Ovary (tissue), 3 donors: ENCODE results near the gene SRGAP2B.
"Not testable (repeated sequence)": the region's sequence is repeated elsewhere in the genome, so short reads cannot be mapped to it uniquely, and the experiment has no call there.

Experiments
- POLR2A ChIP-seq: fragments of 450-650 bp; IDR thresholded peaks from one replicate; pipeline ENCODE4 v1.6.1; 2017; ENCODE audit warnings: antibody characterized with exemption, mild to moderate bottlenecking, moderate library complexity
- TF ChIP-seq, protein P1 (sequence below), 3 donors: fragments of 450-650 bp in 2 of 3; fragments of 200-600 bp in 1 of 3; IDR thresholded peaks; one replicate each; pipeline versions ENCODE4 v1.5.1 to v1.8.0; 2016 to 2022; ENCODE audit warnings: antibody characterized with exemption in 3 of 3, mild to moderate bottlenecking in 1 of 3
- donor health status: DM: no; HTN: no; CAD: no.

DNA sequence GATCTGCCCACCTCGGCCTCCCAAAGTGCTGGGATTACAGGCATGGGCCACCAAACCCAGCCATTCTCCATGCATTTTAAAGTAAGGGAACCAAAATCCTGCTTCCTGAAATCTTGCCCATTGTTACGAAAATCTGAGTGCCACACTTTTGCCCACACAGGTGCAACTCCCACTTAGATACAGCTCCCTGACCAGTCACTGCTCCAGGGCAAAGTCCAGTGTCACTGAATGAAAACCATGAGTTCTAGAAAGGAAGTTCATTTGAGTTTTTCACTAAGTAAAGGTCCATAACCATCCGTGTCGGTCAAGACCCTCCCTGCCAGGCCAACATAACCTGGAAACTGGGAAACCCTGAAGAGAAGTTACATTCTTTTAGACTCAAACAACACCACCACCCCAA, 67.9 kb downstream of the SRGAP2B start:
- TF ChIP-seq, protein P1, sequence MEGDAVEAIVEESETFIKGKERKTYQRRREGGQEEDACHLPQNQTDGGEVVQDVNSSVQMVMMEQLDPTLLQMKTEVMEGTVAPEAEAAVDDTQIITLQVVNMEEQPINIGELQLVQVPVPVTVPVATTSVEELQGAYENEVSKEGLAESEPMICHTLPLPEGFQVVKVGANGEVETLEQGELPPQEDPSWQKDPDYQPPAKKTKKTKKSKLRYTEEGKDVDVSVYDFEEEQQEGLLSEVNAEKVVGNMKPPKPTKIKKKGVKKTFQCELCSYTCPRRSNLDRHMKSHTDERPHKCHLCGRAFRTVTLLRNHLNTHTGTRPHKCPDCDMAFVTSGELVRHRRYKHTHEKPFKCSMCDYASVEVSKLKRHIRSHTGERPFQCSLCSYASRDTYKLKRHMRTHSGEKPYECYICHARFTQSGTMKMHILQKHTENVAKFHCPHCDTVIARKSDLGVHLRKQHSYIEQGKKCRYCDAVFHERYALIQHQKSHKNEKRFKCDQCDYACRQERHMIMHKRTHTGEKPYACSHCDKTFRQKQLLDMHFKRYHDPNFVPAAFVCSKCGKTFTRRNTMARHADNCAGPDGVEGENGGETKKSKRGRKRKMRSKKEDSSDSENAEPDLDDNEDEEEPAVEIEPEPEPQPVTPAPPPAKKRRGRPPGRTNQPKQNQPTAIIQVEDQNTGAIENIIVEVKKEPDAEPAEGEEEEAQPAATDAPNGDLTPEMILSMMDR (IDR thresholded peaks at IDR 0.05), result not testable (repeated sequence)
- not testable (repeated sequence) for TF ChIP-seq POLR2A
